ENCODE measurements around the gene AMN. TPM values are rescaled to one million over a fixed set of nuclear protein-coding genes. Genes with fewer than 3 reads are reported as not detected.
A peak's percentile ranks its signal among the peaks of the same experiment; 100 is the strongest.

AMN gene
- total and polyA plus RNA-seq, 7 donors: 42.0 to 78.1 (median 43.0) TPM; not detected in 4

GRCh38 chr14:102913341-102914211 is 8.9 kb upstream of the AMN start:
- intact Hi-C loops (cut with DNase I): no loop called here

DNA sequence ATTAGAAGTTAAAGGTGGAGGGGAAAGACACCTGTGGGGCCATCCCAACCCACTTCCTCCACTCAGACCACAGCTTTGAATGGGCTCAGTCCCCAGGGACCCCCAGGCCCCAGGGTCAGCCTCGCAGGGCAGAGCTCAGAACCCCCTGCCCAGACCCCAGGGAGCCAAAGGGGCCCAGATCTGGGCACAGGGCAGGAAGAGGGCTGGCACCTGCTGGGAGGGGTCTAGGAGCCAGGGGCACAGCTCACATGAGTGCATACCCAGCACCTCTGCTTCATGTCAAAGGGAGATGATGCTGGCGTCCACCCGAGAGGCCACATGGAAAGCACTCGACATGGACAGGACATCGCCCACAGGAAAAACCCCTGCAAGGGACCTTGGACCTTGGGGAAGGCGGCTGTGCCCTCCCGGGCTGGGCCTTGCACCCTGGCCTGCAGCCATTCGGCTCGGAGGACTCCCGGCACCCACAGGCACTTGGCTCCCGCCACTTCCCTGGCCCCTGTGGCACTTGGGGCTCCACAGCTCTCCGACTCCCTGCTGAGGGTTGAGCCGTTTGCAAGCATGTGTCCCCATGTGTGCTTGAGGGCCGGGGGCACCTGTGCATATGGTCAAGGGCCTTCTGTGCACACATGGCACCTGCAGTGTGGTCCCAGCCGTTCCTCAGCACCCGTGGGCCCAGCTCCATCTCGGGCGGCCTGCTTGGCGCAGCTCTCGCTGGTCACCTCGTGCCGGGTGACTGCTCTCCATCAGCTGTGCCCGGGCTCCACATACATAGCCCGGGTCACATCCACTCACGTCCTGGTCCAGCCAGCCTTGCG is 7.8 kb upstream of the AMN start:
- Histone ChIP-seq H3K4me3 (no peak overlapping the region), H3K27ac (no peak overlapping the region), H3K4me1 (no peaks in the 10 kb centered on the region), H3K9me3 (no peaks in the 10 kb centered on the region), H3K27me3 (no peaks in the 10 kb centered on the region), H3K36me3 (no peaks in the 10 kb centered on the region)
- DNase-seq: peak; percentile 61
- intact Hi-C loops (cut with DNase I): loop anchor here (5.0 kb wide), 1 partner anchor 137 kb away; the partner anchor contains the start of gene TRAF3
- WGBS, 2 donors: 83 to 86% methylated on average over 26 of the region's 26 CpGs
- TF ChIP-seq POLR2AphosphoS5 (IDR thresholded peaks at IDR 0.05): no peak
- TF ChIP-seq, protein P1, sequence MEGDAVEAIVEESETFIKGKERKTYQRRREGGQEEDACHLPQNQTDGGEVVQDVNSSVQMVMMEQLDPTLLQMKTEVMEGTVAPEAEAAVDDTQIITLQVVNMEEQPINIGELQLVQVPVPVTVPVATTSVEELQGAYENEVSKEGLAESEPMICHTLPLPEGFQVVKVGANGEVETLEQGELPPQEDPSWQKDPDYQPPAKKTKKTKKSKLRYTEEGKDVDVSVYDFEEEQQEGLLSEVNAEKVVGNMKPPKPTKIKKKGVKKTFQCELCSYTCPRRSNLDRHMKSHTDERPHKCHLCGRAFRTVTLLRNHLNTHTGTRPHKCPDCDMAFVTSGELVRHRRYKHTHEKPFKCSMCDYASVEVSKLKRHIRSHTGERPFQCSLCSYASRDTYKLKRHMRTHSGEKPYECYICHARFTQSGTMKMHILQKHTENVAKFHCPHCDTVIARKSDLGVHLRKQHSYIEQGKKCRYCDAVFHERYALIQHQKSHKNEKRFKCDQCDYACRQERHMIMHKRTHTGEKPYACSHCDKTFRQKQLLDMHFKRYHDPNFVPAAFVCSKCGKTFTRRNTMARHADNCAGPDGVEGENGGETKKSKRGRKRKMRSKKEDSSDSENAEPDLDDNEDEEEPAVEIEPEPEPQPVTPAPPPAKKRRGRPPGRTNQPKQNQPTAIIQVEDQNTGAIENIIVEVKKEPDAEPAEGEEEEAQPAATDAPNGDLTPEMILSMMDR (IDR thresholded peaks at IDR 0.05): no peak
- no peak for TF ChIP-seq POLR2A (IDR thresholded peaks at IDR 0.05)
- TF ChIP-seq EP300 (IDR thresholded peaks at IDR 0.05): no peak

More at GRCh38 chr14:102913341-102914211, 8.9 kb upstream of the AMN start:
- Histone ChIP-seq H3K4me3 (no peak overlapping the region), H3K4me1 (no peaks in the 10 kb centered on the region), H3K27ac (no peak overlapping the region), H3K9me3 (no peaks in the 10 kb centered on the region), H3K27me3 (no peaks in the 10 kb centered on the region), H3K36me3 (no peaks in the 10 kb centered on the region)
- WGBS, 2 donors: 91 to 93% methylated on average over 28 of the region's 28 CpGs
- TF ChIP-seq, protein P1 (IDR thresholded peaks at IDR 0.05): no peak
- TF ChIP-seq POLR2A (IDR thresholded peaks at IDR 0.05): no peak
- TF ChIP-seq POLR2AphosphoS5 (IDR thresholded peaks at IDR 0.05): no peak
- no peak for TF ChIP-seq EP300 (IDR thresholded peaks at IDR 0.05)
- DNase-seq: peak; percentile 54

GRCh38 chr14:102915292-102916110 is 7.0 kb upstream of the AMN start:
- Histone ChIP-seq H3K27me3 (no peaks in the 10 kb centered on the region), H3K4me1 (no peaks in the 10 kb centered on the region), H3K4me3 (no peak overlapping the region), H3K36me3 (no peaks in the 10 kb centered on the region), H3K9me3 (no peaks in the 10 kb centered on the region), H3K27ac (no peak overlapping the region)
- peak; percentile 60 for DNase-seq
- intact Hi-C loops (cut with DNase I): loop anchor here (2.0 to 5.0 kb wide), 2 partner anchors 138 to 221 kb away; partner anchors contain the start of gene TRAF3
- 86 to 90% methylated on average over 19 of the region's 19 CpGs for WGBS, 2 donors
- no peak for TF ChIP-seq POLR2A (IDR thresholded peaks at IDR 0.05)
- TF ChIP-seq EP300 (IDR thresholded peaks at IDR 0.05): no peak
- TF ChIP-seq POLR2AphosphoS5 (IDR thresholded peaks at IDR 0.05): no peak
- TF ChIP-seq, protein P1 (IDR thresholded peaks at IDR 0.05): no peak

- Histone ChIP-seq H3K4me1 (no peaks in the 10 kb centered on the region), H3K27ac (no peak overlapping the region), H3K4me3 (no peak overlapping the region), H3K9me3 (no peaks in the 10 kb centered on the region), H3K27me3 (no peaks in the 10 kb centered on the region), H3K36me3 (no peaks in the 10 kb centered on the region)
- intact Hi-C loops (cut with DNase I): loop anchor here (2.0 to 5.0 kb wide), 2 partner anchors 139 to 222 kb away; partner anchors contain the start of gene TRAF3
- no peak for DNase-seq
- no peak for TF ChIP-seq POLR2AphosphoS5 (IDR thresholded peaks at IDR 0.05)
- no peak for TF ChIP-seq POLR2A (IDR thresholded peaks at IDR 0.05)
- TF ChIP-seq EP300 (IDR thresholded peaks at IDR 0.05): no peak
- TF ChIP-seq, protein P1 (IDR thresholded peaks at IDR 0.05): no peak
- 78 to 89% methylated on average over 18 of the region's 18 CpGs for WGBS, 2 donors
Observed at GRCh38 chr14:102916347-102917055, 6.0 kb upstream of the AMN start.
